ENCODE data around the gene RPUSD4. TPM values are rescaled to one million over a fixed set of nuclear protein-coding genes. Genes with fewer than 3 reads are reported as not detected.

RPUSD4 gene
- total RNA-seq, 4 donors from 2014 or later, result 18.3 to 29.6 (median 23.3) TPM

DNA sequence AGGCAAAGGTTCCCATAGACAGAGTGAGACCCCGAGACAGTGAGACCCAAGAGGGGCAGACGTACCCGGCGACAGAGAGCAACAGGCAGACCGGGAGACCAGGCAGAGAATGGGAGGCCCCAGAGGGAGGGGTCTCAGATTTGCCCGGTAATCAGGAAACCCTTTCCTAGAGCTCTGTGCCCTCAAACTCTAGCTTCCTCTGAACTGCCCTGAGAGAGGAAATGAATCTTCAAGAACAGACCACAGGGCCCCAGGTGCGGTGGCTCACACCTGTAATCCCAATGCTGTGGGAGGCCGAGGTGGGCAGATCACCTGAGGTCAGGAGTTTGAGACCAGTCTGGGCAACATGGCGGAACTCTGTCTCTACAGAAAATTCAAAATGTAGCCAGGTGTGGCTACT, 47.7 kb downstream of the RPUSD4 start:
- no peaks in the 10 kb centered on the region for H3K9me3 ChIP-seq
- no peak overlapping the region for H3K27ac ChIP-seq
- H3K4me3 ChIP-seq, result no peak overlapping the region
- no peaks in the 10 kb centered on the region for H3K27me3 ChIP-seq
- TF ChIP-seq, protein P1, sequence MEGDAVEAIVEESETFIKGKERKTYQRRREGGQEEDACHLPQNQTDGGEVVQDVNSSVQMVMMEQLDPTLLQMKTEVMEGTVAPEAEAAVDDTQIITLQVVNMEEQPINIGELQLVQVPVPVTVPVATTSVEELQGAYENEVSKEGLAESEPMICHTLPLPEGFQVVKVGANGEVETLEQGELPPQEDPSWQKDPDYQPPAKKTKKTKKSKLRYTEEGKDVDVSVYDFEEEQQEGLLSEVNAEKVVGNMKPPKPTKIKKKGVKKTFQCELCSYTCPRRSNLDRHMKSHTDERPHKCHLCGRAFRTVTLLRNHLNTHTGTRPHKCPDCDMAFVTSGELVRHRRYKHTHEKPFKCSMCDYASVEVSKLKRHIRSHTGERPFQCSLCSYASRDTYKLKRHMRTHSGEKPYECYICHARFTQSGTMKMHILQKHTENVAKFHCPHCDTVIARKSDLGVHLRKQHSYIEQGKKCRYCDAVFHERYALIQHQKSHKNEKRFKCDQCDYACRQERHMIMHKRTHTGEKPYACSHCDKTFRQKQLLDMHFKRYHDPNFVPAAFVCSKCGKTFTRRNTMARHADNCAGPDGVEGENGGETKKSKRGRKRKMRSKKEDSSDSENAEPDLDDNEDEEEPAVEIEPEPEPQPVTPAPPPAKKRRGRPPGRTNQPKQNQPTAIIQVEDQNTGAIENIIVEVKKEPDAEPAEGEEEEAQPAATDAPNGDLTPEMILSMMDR (IDR thresholded peaks at IDR 0.05), result no peak
- no peak for TF ChIP-seq EP300 (IDR thresholded peaks at IDR 0.05)
- no peak for TF ChIP-seq POLR2A (IDR thresholded peaks at IDR 0.05)
- no peak for DNase-seq (ENCODE audit: low spot score in 2 of 2)
- peaks cover 0 to 7% (median 0%) of the 10 kb centered on the region in 4 donors for H3K4me1 ChIP-seq
- H3K36me3 ChIP-seq, result no peaks in the 10 kb centered on the region
- 73 to 82% methylated on average over 9 of the region's 9 CpGs for WGBS, 2 donors

DNA sequence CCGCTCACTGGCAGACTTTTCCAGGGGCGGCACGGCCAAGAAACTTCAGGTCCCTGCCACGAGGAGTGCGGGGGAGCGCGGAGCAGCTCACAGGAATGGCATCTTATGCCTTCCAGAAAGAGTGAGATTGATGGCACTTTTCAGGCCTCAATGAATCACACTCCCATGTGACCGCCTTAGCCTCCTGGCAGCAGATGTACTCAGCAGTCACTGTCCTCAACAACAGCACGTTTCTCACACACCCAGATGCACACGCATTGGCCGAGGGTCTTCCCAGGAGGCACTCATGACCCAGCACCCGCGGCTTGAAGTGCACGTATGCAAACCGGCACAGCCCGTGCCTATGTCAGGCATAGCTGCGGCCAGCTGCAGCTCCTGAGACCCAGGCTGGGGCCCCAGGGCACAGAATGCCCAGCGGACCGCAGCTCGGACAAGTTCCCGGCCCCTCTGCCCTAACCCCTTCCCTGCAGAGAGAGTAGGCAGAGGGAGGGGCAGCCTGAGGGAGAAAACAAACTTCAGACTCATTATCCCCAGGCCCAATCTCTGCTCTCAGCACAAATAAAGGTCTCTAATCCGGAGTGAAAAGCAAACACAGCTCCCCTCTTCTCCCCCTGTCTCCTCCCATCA, 48.3 kb downstream of the RPUSD4 start:
- Histone ChIP-seq H3K27ac (no peak overlapping the region), H3K4me3 (no peak overlapping the region)

DNA sequence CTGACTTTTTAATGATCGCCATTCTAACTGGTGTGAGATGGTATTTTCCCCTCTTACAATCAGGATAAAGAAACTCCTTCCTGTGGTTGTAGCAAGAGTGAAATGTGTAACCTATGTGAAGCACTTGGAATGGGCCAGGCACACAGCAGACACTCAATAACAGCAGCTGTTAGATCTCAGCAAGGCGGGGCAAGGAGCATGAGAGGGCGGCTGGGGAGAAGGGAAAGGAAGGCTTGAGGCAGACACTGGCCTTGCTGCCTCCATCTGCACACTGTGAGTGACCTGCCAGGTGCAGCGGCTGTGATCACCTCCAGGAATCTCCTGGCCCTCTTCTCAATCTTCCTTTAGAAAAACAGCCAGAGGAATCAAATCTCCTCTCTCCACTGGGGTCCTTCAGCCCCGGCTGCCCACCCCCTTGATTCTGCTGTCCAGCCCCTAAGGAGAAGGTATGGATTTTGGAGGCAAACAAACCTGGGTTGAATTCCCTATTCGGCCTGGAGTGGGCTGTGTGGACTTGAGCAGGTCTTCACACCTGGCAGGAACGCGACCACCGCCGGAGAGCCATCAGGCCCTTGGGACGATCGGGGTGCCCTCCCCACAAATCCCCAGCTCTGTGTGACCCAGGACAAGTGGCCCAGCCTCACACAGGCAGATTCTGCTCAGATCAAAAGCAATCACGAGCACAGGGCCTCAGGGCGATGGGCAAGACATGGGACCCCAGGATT, 49.0 kb downstream of the RPUSD4 start:
- no peaks in the 10 kb centered on the region for H3K9me3 ChIP-seq
- no peak overlapping the region for H3K4me3 ChIP-seq
- DNase-seq (ENCODE audit: low spot score in 2 of 2), result no peak
- H3K4me1 ChIP-seq, result peaks cover 0 to 7% (median 0%) of the 10 kb centered on the region in 4 donors
- H3K27ac ChIP-seq, result no peak overlapping the region
- 94 to 95% methylated on average over 14 of the region's 14 CpGs for whole genome bisulfite sequencing, 2 donors
- TF ChIP-seq POLR2A (IDR thresholded peaks at IDR 0.05) (no peak), EP300 (IDR thresholded peaks at IDR 0.05) (no peak)
- TF ChIP-seq, protein P1 (IDR thresholded peaks at IDR 0.05), result no peak
- H3K27me3 ChIP-seq, result no peaks in the 10 kb centered on the region
- H3K36me3 ChIP-seq, result no peaks in the 10 kb centered on the region

More for the DNA sequence above, 48.3 kb downstream of the RPUSD4 start:
- no peak for DNase-seq (ENCODE audit: low spot score in 2 of 2)
- Histone ChIP-seq H3K36me3 (no peaks in the 10 kb centered on the region), H3K4me1 (peaks cover 0 to 7% (median 0%) of the 10 kb centered on the region in 4 donors), H3K9me3 (no peaks in the 10 kb centered on the region), H3K27me3 (no peaks in the 10 kb centered on the region)
- 40 to 45% methylated on average over 10 to 19 of the region's 22 CpGs for WGBS, 2 donors
- TF ChIP-seq EP300 (IDR thresholded peaks at IDR 0.05) (no peak), POLR2A (IDR thresholded peaks at IDR 0.05) (no peak)
- TF ChIP-seq, protein P1 (IDR thresholded peaks at IDR 0.05), result no peak

DNA sequence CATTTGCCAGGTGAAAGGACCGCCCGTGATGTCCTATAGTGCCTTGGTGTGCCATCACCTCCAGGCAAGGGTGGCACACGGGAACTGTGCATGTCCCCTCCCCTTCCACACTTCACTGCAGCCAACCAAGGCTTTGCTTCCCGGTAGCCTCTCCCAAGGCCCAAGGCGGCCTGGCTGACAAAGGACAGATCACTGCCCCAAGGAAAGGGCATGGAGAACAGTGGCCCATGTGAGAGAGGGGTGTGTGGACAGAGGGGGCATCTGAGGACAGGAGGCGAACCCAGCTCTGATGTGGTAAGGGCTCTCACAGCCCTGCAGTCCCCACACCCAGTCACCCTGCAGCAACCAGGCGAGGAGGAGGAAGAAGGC, 50.4 kb downstream of the RPUSD4 start:
- Histone ChIP-seq H3K36me3 (no peaks in the 10 kb centered on the region), H3K4me3 (no peak overlapping the region), H3K9me3 (no peaks in the 10 kb centered on the region), H3K4me1 (peaks cover 0 to 7% (median 0%) of the 10 kb centered on the region in 4 donors), H3K27ac (no peak overlapping the region), H3K27me3 (no peaks in the 10 kb centered on the region)
- DNase-seq (ENCODE audit: low spot score in 2 of 2), result no peak
- no peak for TF ChIP-seq POLR2A (IDR thresholded peaks at IDR 0.05)
- TF ChIP-seq, protein P1 (IDR thresholded peaks at IDR 0.05), result no peak
- WGBS, 2 donors, result 86 to 87% methylated on average over 7 of the region's 7 CpGs

DNA sequence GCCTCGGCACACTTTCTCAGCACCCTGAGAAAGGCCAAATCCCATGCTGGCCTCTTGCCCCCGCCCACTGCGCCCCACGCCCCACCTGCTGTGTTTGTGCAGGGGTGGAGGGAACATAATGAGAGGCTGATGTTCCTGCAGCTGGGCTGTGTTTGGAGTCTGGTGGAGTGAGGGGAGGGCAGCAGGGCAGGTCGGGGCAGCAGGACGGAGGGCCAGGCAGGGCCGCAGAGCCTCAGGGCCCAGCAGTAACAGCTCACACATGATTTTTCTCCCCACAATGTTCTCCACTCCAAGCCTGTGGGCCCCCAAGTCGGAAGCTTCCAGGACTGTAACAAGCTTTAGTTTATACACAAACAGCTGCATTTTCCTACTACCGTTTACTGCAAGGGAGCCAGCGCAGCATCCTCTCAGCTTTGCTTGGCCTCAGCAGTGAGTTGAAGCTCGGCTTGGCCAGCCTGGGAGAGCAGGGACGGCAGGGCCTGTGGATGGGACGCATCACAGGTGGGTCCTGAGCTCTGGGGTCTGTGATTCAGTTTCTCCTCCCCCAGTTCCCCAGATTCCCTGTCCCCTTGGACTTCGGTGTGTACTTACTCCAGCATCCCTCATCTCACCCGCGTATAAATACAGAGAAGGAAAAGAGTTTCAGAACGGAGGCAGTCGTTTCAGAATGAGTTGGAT, 51.0 kb downstream of the RPUSD4 start:
- H3K36me3 ChIP-seq, result no peaks in the 10 kb centered on the region
- TF ChIP-seq POLR2A (IDR thresholded peaks at IDR 0.05) (no peak), EP300 (IDR thresholded peaks at IDR 0.05) (no peak)
- TF ChIP-seq, protein P1 (IDR thresholded peaks at IDR 0.05), result no peak
- H3K9me3 ChIP-seq, result no peaks in the 10 kb centered on the region
- H3K27me3 ChIP-seq, result no peaks in the 10 kb centered on the region
- no peak overlapping the region for H3K27ac ChIP-seq
- DNase-seq (ENCODE audit: low spot score in 2 of 2), result no peak
- peaks cover 0 to 7% (median 0%) of the 10 kb centered on the region in 4 donors for H3K4me1 ChIP-seq
- no peak overlapping the region for H3K4me3 ChIP-seq
- WGBS, 2 donors, result 69 to 71% methylated on average over 18 of the region's 18 CpGs
